Body of pancreas (tissue), 4 donors: Measurements from ENCODE around the gene PDE6B. TPM values are rescaled to one million over a fixed set of nuclear protein-coding genes. Genes with fewer than 3 reads are reported as not detected.

Experiments used
- ATAC-seq: fragments of 150-250 bp; one replicate; pipeline ENCODE4 v1.9.1; 2016
- DNase-seq, 4 donors: peaks; one replicate each; pipeline ENCODE4 v3.0.0-alpha.2; 2019
- H3K27ac ChIP-seq, 4 donors: fragments of 200-600 bp; sonication (generic); 1 replicate in 3 of 4; 2 replicates in 1 of 4; pipeline versions ENCODE4 v1.5.1 to v1.6.1; 2016 to 2019; ENCODE audit warnings: mild to moderate bottlenecking in 1 of 4, mixed read lengths in 1 of 4, moderate library complexity in 1 of 4
- H3K27me3 ChIP-seq, 2 donors: fragments of 200-600 bp; sonication (generic); one replicate each; pipeline ENCODE4 v1.6.0; 2016; ENCODE audit warnings: mild to moderate bottlenecking in 1 of 2
- H3K36me3 ChIP-seq, 2 donors: fragments of 200-600 bp; sonication (generic); replicated peaks in 1 of 2; 2 replicates each; pipeline ENCODE4 v1.5.1; 2016; ENCODE audit warnings: low read depth in 2 of 2; ENCODE audit not compliant: insufficient read depth in 1 of 2
- H3K4me1 ChIP-seq: fragments of 200-600 bp; sonication (generic); one replicate; pipeline ENCODE4 v1.6.0; 2016
- H3K4me3 ChIP-seq, 2 donors: fragments of 200-600 bp; sonication (generic); 1 replicate in 1 of 2; 2 replicates in 1 of 2; pipeline ENCODE4 v1.5.1; 2016 to 2019
- H3K9me3 ChIP-seq, 3 donors: fragments of 200-600 bp; sonication (generic); 1 replicate in 2 of 3; 2 replicates in 1 of 3; pipeline ENCODE4 v1.5.1; 2016
- CTCF ChIP-seq, 7 experiments: fragments of 450-650 bp in 4 of 7; fragments of 200-600 bp in 3 of 7; sonication (generic) in 3 of 7; IDR thresholded peaks; one replicate each; pipeline ENCODE4 v1.5.1; 2016 to 2019; ENCODE audit warnings: antibody characterized with exemption in 7 of 7
- POLR2A ChIP-seq, 3 donors: fragments of 450-650 bp; IDR thresholded peaks; one replicate each; pipeline ENCODE4 v1.6.1; 2016; ENCODE audit warnings: antibody characterized with exemption in 3 of 3, mild to moderate bottlenecking in 2 of 3
- WGBS, 2 donors: methylation state at CpG; one replicate each; pipeline ENCODE4 v1.1.5; 2017; 5-methylcytosine and 5-hydroxymethylcytosine counted together
- intact Hi-C: fragments of 100-400 bp; cut with DNase I; formaldehyde crosslinking; loops from one replicate; pipeline ENCODE4 v1.15.1; 2023
- total RNA-seq, 2 donors: library from RNA; depleted of rRNA; stranded (reverse); fragments of >200 nt; gene quantifications; one replicate each; pipeline ENCODE4 v1.1.0, GENCODE V29; 2016

The PDE6B gene
- total RNA-seq, 2 donors from 2014 or later: 0.26 TPM; not detected in 1

- intact Hi-C loops: no loop called here
- H3K4me1 ChIP-seq: no peaks in the 10 kb centered on the region
- WGBS, 2 donors: 63% methylated on average over 19 to 24 of the region's 24 CpGs
- no peak for ATAC-seq
- DNase-seq: no peak
- H3K27me3 ChIP-seq: no peaks in the 10 kb centered on the region
- no peak overlapping the region for H3K27ac ChIP-seq
- no peaks in the 10 kb centered on the region for H3K9me3 ChIP-seq
- TF ChIP-seq POLR2A (IDR thresholded peaks at IDR 0.05) (no peak), CTCF (IDR thresholded peaks at IDR 0.05) (no peak)
- H3K4me3 ChIP-seq: no peak overlapping the region
- no peaks in the 10 kb centered on the region for H3K36me3 ChIP-seq
Observed at GRCh38 chr4:622996-623913, 2.1 kb upstream of the PDE6B start.

- 40 to 42% methylated on average over 24 to 29 of the region's 29 CpGs for WGBS, 2 donors
Observed at GRCh38 chr4:623914-624566, 1.3 kb upstream of the PDE6B start.

DNA sequence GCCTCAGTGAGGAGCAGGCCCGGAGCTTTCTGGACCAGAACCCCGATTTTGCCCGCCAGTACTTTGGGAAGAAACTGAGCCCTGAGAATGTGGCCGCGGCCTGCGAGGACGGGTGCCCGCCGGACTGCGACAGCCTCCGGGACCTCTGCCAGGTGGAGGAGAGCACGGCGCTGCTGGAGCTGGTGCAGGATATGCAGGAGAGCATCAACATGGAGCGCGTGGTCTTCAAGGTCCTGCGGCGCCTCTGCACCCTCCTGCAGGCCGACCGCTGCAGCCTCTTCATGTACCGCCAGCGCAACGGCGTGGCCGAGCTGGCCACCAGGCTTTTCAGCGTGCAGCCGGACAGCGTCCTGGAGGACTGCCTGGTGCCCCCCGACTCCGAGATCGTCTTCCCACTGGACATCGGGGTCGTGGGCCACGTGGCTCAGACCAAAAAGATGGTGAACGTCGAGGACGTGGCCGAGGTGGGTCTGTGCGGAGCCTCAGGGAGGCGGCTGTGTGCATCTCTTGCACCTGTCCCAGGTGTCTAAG, 323 bp downstream of the PDE6B start:
- WGBS, 2 donors: 79 to 80% methylated on average over 26 to 39 of the region's 39 CpGs
- ATAC-seq (no peak), DNase-seq (no peak)
- H3K27ac ChIP-seq: no peak overlapping the region
- no peaks in the 10 kb centered on the region for H3K4me1 ChIP-seq
- H3K27me3 ChIP-seq: no peaks in the 10 kb centered on the region
- TF ChIP-seq POLR2A (IDR thresholded peaks at IDR 0.05): no peak
- no peaks in the 10 kb centered on the region for H3K9me3 ChIP-seq
- no peak overlapping the region for H3K4me3 ChIP-seq
- no peaks in the 10 kb centered on the region for H3K36me3 ChIP-seq
- intact Hi-C loops: no loop called here

More at GRCh38 chr4:623914-624566, 1.3 kb upstream of the PDE6B start:
- intact Hi-C loops: no loop called here
- Histone ChIP-seq H3K4me3 (no peak overlapping the region), H3K27ac (no peak overlapping the region), H3K27me3 (no peaks in the 10 kb centered on the region), H3K4me1 (no peaks in the 10 kb centered on the region), H3K9me3 (no peaks in the 10 kb centered on the region), H3K36me3 (no peaks in the 10 kb centered on the region)
- no peak for ATAC-seq
- no peak for TF ChIP-seq CTCF (IDR thresholded peaks at IDR 0.05)
- no peak for TF ChIP-seq POLR2A (IDR thresholded peaks at IDR 0.05)
- DNase-seq: no peak

GRCh38 chr4:626201-627091, 1.1 kb downstream of the PDE6B start:
- ATAC-seq (no peak), DNase-seq (no peak)
- Histone ChIP-seq H3K9me3 (no peaks in the 10 kb centered on the region), H3K27me3 (no peaks in the 10 kb centered on the region), H3K36me3 (no peaks in the 10 kb centered on the region), H3K4me1 (no peaks in the 10 kb centered on the region), H3K4me3 (no peak overlapping the region), H3K27ac (no peak overlapping the region)
- 65% methylated on average over 14 to 20 of the region's 20 CpGs for WGBS, 2 donors
- intact Hi-C loops: no loop called here
- TF ChIP-seq POLR2A (IDR thresholded peaks at IDR 0.05): no peak

DNA sequence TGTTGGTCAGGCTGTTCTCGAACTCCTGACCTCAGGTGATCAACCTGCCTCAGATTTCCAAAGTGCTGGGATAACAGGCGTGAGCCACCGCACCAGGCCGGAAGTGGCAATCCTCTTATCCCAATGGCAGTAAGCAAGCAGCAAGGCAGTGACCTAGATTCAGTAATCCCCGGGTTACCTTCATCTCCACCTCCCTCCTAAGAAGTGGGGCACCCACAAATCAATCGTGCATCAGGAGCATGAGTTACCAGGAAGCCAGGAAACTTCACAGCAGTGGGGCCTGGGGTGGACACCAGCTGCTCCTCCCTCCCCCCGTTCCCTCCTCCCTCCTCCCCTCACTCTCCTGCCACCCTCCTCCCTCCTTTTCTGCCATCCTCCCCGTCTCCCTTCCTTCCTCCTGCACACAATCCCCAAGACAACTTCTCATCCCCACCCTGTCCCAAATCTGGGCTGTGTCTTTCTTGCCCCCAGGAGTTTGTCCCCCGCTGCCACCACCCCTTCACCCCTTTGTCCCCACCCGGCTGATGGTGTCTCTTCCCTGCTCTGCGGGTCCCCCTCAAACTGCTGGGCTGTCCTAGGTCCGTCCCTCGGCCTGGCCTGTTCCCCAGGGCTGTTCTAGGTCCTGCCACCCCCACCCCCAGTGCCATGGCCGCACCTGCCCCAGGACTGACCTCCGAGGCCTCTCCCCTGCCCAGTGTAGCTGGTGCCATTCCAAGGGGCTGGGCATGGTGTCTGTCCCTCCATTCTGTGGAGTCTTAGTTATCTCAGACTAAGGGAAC, 2.2 kb downstream of the PDE6B start:
- Histone ChIP-seq H3K27me3 (no peaks in the 10 kb centered on the region), H3K9me3 (no peaks in the 10 kb centered on the region), H3K4me3 (no peak overlapping the region), H3K4me1 (no peaks in the 10 kb centered on the region), H3K27ac (no peak overlapping the region), H3K36me3 (no peaks in the 10 kb centered on the region)
- DNase-seq: no peak
- ATAC-seq: no peak
- TF ChIP-seq CTCF (IDR thresholded peaks at IDR 0.05): no peak
- no peak for TF ChIP-seq POLR2A (IDR thresholded peaks at IDR 0.05)
- WGBS, 2 donors: 61 to 65% methylated on average over 14 of the region's 15 CpGs
- intact Hi-C loops: no loop called here
